Peyer's patch (tissue), 4 donors: Measurements from ENCODE around the gene GABRD. TPM values are rescaled to one million over a fixed set of nuclear protein-coding genes. Genes with fewer than 3 reads are reported as not detected.

Experiments
- DNase-seq, 3 donors: peaks; one replicate each; pipeline ENCODE4 v3.0.0-alpha.2; 2017 to 2019
- H3K27ac ChIP-seq, 4 donors: fragments of 200-600 bp; sonication (generic); one replicate each; pipeline ENCODE4 v1.5.1; 2016 to 2019
- H3K27me3 ChIP-seq, 2 donors: fragments of 200-600 bp; sonication (generic); one replicate each; pipeline ENCODE4 v1.5.1; 2019
- H3K36me3 ChIP-seq, 3 donors: fragments of 200-600 bp; sonication (generic); one replicate each; pipeline ENCODE4 v1.5.1; 2016 to 2019
- H3K4me1 ChIP-seq, 4 donors: fragments of 200-600 bp; sonication (generic); one replicate each; pipeline ENCODE4 v1.5.1; 2016 to 2019
- H3K4me3 ChIP-seq, 4 donors: fragments of 200-600 bp; sonication (generic); 1 replicate in 3 of 4; 2 replicates in 1 of 4; pipeline ENCODE4 v1.5.1; 2016 to 2019; ENCODE audit warnings: mild to moderate bottlenecking in 1 of 4
- H3K9me3 ChIP-seq, 4 donors: fragments of 200-600 bp; sonication (generic); one replicate each; pipeline ENCODE4 v1.5.1; 2016 to 2019; ENCODE audit warnings: mild to moderate bottlenecking in 1 of 4
- POLR2A ChIP-seq, 2 donors: fragments of 450-650 bp; IDR thresholded peaks; one replicate each; pipeline ENCODE4 v1.5.1; 2017; ENCODE audit warnings: antibody characterized with exemption in 2 of 2, mild to moderate bottlenecking in 2 of 2, moderate library complexity in 2 of 2
- total RNA-seq, 4 donors: library from RNA; depleted of rRNA; stranded (reverse); fragments of >200 nt; gene quantifications; one replicate each; pipeline ENCODE4 v1.1.0, GENCODE V29; 2016
- TF ChIP-seq, protein P1 (sequence below), 6 experiments: fragments of 450-650 bp in 4 of 6; fragments of 200-600 bp in 2 of 6; sonication (generic) in 1 of 6; IDR thresholded peaks; one replicate each; pipeline ENCODE4 v1.5.1; 2017 to 2019; ENCODE audit warnings: antibody characterized with exemption in 6 of 6, mild to moderate bottlenecking in 3 of 6, moderate library complexity in 1 of 6

The GABRD gene
- total RNA-seq, 4 donors from 2014 or later: not detected

DNA sequence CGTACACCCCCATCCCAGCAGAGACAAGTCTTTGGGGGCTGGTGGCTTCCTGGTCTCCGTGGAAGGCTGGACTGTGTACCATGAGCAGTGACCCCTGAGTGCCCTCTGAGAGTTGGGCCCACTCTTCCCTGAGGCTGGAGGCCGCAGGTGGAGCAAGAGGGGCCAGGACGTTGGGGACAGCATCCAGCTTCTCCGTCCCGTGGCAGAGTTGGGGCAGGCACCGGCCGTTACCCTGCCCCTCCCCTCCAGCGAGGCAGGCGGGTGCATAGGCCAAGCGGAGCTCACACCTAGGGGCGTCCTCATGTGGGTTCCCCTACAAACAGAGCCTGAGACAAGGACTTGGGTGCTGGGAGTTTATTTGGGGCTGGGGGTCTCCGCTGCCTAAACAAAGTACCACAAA, 14.0 kb downstream of the GABRD start:
- Histone ChIP-seq H3K4me1 (no peaks in the 10 kb centered on the region), H3K36me3 (no peaks in the 10 kb centered on the region), H3K4me3 (no peak overlapping the region), H3K9me3 (no peaks in the 10 kb centered on the region), H3K27ac (no peak overlapping the region), H3K27me3 (no peaks in the 10 kb centered on the region)
- no peak for DNase-seq
- TF ChIP-seq, protein P1, sequence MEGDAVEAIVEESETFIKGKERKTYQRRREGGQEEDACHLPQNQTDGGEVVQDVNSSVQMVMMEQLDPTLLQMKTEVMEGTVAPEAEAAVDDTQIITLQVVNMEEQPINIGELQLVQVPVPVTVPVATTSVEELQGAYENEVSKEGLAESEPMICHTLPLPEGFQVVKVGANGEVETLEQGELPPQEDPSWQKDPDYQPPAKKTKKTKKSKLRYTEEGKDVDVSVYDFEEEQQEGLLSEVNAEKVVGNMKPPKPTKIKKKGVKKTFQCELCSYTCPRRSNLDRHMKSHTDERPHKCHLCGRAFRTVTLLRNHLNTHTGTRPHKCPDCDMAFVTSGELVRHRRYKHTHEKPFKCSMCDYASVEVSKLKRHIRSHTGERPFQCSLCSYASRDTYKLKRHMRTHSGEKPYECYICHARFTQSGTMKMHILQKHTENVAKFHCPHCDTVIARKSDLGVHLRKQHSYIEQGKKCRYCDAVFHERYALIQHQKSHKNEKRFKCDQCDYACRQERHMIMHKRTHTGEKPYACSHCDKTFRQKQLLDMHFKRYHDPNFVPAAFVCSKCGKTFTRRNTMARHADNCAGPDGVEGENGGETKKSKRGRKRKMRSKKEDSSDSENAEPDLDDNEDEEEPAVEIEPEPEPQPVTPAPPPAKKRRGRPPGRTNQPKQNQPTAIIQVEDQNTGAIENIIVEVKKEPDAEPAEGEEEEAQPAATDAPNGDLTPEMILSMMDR (IDR thresholded peaks at IDR 0.05): no peak

DNA sequence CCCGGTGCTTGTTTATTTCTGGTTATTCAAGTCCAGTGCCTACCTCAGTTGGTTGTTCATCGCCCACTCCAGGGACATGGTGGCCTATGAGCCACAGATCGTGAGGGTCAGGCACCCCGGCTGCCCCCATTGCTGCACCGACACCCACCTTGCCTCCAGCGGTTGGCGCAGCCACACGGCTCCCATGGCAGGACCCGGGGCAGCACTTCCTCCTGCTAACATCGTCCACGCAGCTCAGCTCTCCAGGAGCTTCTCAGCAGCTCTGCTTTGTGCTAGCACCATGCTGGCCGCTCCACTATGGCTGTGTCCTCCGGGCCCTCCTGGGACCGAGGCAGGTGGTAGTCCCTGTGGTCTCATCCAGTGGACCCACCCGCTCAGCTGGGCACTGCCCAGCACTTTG, 17.1 kb downstream of the GABRD start:
- H3K27me3 ChIP-seq: no peaks in the 10 kb centered on the region
- no peak overlapping the region for H3K27ac ChIP-seq
- no peaks in the 10 kb centered on the region for H3K4me1 ChIP-seq
- no peak for DNase-seq
- H3K9me3 ChIP-seq: no peaks in the 10 kb centered on the region
- TF ChIP-seq, protein P1 (IDR thresholded peaks at IDR 0.05): no peak
- no peak for TF ChIP-seq POLR2A (IDR thresholded peaks at IDR 0.05)
- H3K4me3 ChIP-seq: no peak overlapping the region
- H3K36me3 ChIP-seq: no peaks in the 10 kb centered on the region

DNA sequence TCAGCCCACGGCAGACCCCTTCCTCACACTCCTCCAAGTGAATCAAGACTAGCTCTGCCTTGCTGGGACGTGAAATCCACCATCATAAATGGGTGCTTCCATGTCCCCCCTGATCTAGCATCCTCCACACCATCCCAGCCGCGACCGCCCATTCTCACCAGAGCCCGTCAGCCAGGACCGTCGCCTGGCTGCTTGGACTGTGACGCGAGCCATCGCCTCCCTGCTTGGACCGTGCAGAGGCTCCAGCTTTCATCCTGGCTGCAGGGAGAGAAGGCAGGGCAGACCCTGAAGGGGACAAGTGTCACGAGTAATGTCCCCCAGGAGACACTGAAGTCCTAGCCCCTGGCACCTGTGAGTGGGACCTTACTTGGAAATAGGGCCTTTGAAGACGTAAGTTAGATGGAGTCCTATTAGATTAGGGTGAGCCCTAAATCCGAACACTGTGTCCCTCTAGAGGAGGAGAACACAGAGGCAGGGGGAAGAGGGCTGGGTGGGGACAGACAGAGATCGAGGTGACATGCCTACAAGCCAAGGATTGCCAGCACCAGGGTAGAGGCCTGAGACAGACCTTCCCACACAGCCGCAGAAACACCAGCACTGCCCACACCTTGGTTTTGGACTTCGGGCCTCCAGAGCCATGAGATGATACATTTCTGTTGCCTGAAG, 18.3 kb downstream of the GABRD start:
- no peaks in the 10 kb centered on the region for H3K9me3 ChIP-seq
- no peaks in the 10 kb centered on the region for H3K36me3 ChIP-seq
- H3K4me1 ChIP-seq: no peaks in the 10 kb centered on the region
- no peak overlapping the region for H3K4me3 ChIP-seq
- TF ChIP-seq, protein P1 (IDR thresholded peaks at IDR 0.05): no peak
- TF ChIP-seq POLR2A (IDR thresholded peaks at IDR 0.05): no peak
- H3K27me3 ChIP-seq: no peaks in the 10 kb centered on the region
- H3K27ac ChIP-seq: no peak overlapping the region
- no peak for DNase-seq

DNA sequence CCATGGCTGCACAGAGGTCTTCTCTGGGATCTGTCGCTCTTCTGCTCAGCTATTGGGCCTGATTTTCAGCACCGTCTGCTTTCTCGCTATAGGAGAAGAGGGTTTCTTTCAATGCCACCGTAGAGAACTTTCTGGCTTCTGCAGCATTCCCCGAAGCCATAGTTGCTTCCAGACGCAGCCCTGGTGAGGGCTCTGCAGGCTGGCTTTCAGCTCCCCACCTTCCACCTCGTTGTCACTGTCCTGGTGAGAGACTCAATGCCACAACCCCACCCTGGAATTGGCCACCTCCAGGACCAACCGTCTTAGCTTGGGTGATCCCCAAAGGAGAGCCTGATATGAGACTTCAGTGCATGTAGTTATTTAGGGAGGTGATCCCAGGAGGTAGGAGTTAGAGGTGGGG, 19.1 kb downstream of the GABRD start:
- TF ChIP-seq POLR2A (IDR thresholded peaks at IDR 0.05): no peak
- TF ChIP-seq, protein P1 (IDR thresholded peaks at IDR 0.05): no peak
- H3K4me1 ChIP-seq: peaks cover 0 to 6% (median 0%) of the 10 kb centered on the region in 4 donors
- H3K4me3 ChIP-seq: no peak overlapping the region
- no peaks in the 10 kb centered on the region for H3K9me3 ChIP-seq
- no peak for DNase-seq
- no peak overlapping the region for H3K27ac ChIP-seq
- H3K27me3 ChIP-seq: no peaks in the 10 kb centered on the region
- no peaks in the 10 kb centered on the region for H3K36me3 ChIP-seq

DNA sequence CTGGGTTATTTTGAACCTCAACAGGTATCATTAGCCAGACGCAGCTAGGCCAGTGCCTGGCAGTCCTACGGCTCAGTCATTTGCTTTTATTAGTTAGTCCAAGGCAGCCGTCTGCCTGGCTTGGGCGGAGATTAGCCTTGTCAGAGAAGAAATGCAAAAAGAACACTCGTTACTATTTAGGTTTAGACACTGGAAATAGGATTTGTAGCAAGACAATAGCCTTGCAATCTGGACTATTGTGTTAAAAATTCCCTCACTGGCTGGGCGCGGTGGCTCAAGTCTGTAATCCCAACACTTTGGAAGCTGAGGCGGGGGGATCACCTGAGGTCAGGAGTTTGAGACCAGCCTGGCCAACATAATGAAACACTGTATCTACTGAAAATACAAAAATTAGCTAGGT, 20.1 kb downstream of the GABRD start:
- H3K4me3 ChIP-seq: no peak overlapping the region
- no peak for TF ChIP-seq POLR2A (IDR thresholded peaks at IDR 0.05)
- TF ChIP-seq, protein P1 (IDR thresholded peaks at IDR 0.05): no peak
- H3K4me1 ChIP-seq: peaks cover 0 to 6% (median 0%) of the 10 kb centered on the region in 4 donors
- DNase-seq: no peak
- H3K9me3 ChIP-seq: no peaks in the 10 kb centered on the region
- no peak overlapping the region for H3K27ac ChIP-seq
- no peaks in the 10 kb centered on the region for H3K27me3 ChIP-seq
- H3K36me3 ChIP-seq: no peaks in the 10 kb centered on the region

DNA sequence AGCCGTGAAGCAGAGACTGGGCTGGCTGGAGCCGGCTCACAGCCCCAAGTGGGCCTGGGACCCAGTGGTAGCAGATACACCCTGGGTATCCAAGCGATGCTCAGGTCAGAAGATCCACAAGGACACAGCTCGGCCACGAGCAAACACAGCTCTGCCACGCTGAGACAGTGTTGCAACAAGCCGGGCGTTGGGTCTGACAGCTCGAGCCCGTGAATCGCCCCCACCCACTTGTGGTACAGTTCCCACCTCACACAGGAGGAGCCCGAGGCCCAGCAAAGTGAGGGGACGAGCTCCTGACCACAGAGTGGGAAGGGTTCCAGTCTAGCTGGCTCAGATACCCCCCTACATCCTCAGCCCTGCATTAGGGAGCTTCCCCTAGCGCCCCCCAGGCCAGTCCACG, 22.2 kb downstream of the GABRD start:
- H3K27me3 ChIP-seq: no peaks in the 10 kb centered on the region
- H3K4me1 ChIP-seq: peaks cover 6 to 26% (median 9%) of the 10 kb centered on the region in 4 donors
- DNase-seq: no peak
- H3K4me3 ChIP-seq: no peak overlapping the region
- no peaks in the 10 kb centered on the region for H3K9me3 ChIP-seq
- H3K36me3 ChIP-seq: no peaks in the 10 kb centered on the region
- no peak overlapping the region for H3K27ac ChIP-seq
- TF ChIP-seq, protein P1 (IDR thresholded peaks at IDR 0.05): no peak
- TF ChIP-seq POLR2A (IDR thresholded peaks at IDR 0.05): no peak
